GM18517 (cell line): Measurements from ENCODE around the gene GC.
"Not testable (repeated sequence)": the region's sequence is repeated elsewhere in the genome, so short reads cannot be mapped to it uniquely, and the experiment has no call there.

Source experiments
- ATAC-seq: cut with Tn5 transposase; IDR thresholded peaks from one replicate; pipeline ENCODE4 v1.9.1; 2021; ENCODE audit warnings: mild to moderate bottlenecking, moderate library complexity; ENCODE audit not compliant: unreplicated experiment

Gene GC

GRCh38 chr4:71768123-71768522 is 15.8 kb downstream of the GC start:
- no peak for ATAC-seq

- no peak for ATAC-seq
Observed at GRCh38 chr4:71765821-71766383, 18.0 kb downstream of the GC start.

- no peak for ATAC-seq
Observed at GRCh38 chr4:71765350-71765749, 18.5 kb downstream of the GC start.

- ATAC-seq = no peak
Observed at GRCh38 chr4:71752383-71753042, 31.4 kb downstream of the GC start.

- no peak for ATAC-seq
Observed at GRCh38 chr4:71749008-71749594, 34.8 kb downstream of the GC start.

GRCh38 chr4:71746379-71746778 is 37.5 kb downstream of the GC start:
- ATAC-seq = no peak

- not testable (repeated sequence) for ATAC-seq
Observed at GRCh38 chr4:71738782-71739181, 45.1 kb downstream of the GC start.

- ATAC-seq = no peak
Observed at GRCh38 chr4:71732706-71733105, 51.2 kb downstream of the GC start.

GRCh38 chr4:71732066-71732465 is 51.8 kb downstream of the GC start:
- no peak for ATAC-seq

- ATAC-seq = no peak
Observed at GRCh38 chr4:71729856-71730255, 54.0 kb downstream of the GC start.

GRCh38 chr4:71713611-71714203 is 70.2 kb downstream of the GC start:
- peak; percentile 67 for ATAC-seq

GRCh38 chr4:71711985-71712348 is 71.9 kb downstream of the GC start:
- ATAC-seq = no peak

GRCh38 chr4:71711044-71711984 is 72.6 kb downstream of the GC start:
- ATAC-seq = no peak

- ATAC-seq = no peak
Observed at GRCh38 chr4:71709961-71710360, 73.9 kb downstream of the GC start.

- no peak for ATAC-seq
Observed at GRCh38 chr4:71698141-71698540, 85.7 kb downstream of the GC start.

GRCh38 chr4:71697031-71697430 is 86.8 kb downstream of the GC start:
- no peak for ATAC-seq

GRCh38 chr4:71694961-71695360 is 88.9 kb downstream of the GC start:
- ATAC-seq = no peak

- ATAC-seq = no peak
Observed at GRCh38 chr4:71692963-71693362, 90.9 kb downstream of the GC start.

- no peak for ATAC-seq
Observed at GRCh38 chr4:71692198-71692597, 91.7 kb downstream of the GC start.
